Stimulated activated CD8-positive, alpha-beta memory T cell treated with anti-CD3 and anti-CD28 coated beads, Interleukin-4, amount 100 ng/mL, for 1 hour (primary cell): ENCODE data around the gene KIZ.

Experiments
- DNase-seq, 2 donors: peaks; one replicate each; pipeline ENCODE4 v3.0.0-alpha.2; 2020; ENCODE audit warnings: low read depth in 2 of 2, low spot score in 1 of 2

The KIZ gene

DNA sequence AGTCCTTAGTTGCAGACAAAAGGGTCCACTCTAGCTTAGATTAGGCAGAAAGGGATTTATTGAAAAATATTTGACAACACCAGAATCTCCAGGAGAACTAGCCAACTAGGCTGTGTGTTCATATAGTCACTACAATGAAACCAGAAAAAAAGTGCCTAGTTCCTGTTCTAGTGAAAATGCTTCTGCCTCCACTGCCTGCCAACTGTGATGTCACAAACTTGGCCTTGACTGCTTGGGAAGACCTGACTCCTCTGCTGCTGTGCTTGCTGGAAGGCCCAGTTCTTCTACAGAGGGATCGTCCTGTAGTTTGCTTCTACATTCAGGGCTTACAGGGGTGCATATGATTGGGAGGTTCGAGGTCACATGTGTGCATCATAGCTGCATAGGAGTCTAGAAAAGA lies 136.9 kb downstream of the KIZ start:
- no peak for DNase-seq

DNA sequence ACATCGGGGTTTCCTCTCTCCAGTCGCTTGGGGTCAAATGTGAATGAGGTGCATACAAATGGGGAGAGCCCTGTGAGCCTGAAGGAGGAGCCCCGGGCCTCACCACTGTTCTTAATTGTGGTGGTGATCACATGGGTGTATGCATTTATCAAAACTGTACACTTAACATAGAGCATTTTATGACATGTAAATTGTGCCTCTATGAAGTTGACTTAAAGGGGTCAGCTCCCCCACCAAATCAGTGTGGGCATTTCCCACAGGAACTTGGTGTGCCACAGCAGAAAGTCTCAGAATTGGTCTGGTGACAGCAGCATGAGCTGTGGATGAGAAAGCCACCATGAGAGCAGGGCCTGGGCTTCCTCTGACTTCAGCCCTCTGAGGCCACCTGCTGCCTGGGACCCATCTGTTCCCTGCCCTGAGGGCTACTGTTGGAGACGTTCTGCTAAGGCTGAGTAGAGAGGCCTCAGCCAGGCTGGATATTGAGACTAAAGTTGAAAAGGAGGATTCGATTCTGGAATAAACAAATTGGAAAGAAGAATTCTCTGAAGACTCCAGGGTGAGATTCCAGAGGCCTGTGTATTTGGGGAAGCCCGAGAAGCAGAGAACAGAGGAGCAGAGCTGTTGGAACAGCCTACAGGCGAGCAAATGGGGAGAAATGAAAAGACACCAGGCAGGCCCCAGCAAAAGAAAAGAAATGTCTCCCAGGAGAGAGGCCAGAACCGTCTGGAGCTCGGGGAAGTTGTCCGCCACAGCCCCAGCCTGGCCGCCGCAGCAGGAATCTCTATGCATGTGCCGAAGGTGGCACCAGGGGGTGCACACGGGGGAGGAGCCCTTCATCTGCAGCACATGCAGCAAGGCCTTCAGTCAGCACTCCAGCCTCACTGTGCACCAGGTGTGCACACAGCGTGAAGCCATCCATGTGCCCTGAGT lies 139.6 kb downstream of the KIZ start:
- no peak for DNase-seq

- no peak for DNase-seq
These were observed 140.3 kb downstream of the KIZ start for GRCh38 chr20:21266191-21266536.

GRCh38 chr20:21269772-21270171 lies 143.9 kb downstream of the KIZ start:
- no peak for DNase-seq

DNA sequence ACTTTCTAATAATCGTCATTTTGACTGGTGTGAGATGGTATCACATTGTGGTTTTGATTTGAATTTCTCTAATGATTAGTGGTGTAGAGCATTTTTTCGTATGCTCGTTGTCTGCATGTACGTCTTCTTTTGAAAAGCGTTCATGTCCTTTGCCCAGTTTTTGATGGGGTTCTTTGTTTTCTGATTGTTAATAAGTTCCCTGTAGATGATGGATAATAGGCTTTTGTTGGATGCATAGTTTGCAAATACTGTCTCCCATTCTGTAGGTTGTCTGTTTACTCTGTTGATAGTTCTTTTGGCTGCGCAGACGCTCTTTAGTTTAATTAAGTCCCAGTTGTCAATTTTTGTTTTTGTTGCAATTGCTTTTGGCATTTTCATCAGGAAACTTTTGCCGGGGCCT lies 144.9 kb downstream of the KIZ start:
- DNase-seq: no peak

DNA sequence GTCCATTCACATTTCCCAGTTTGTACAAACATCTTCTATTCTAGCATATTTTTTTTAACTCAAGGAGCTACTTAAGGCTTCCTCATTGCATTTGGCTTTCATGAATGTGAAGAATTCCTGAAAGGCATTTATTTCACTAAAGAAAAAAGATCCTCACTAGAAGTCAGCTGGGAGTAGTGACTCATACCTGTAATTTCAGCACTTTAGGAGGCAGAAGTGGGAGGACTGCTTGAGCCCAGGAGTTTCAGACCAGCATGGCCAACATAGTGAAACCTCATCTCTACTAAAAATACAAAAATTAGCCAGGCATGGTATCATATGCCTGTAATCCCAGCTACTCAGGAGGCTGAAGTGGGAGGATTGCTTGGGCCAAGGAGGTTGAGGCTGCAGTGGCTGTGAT lies 146.4 kb downstream of the KIZ start:
- no peak for DNase-seq

GRCh38 chr20:21272679-21273078 lies 146.8 kb downstream of the KIZ start:
- no peak for DNase-seq

GRCh38 chr20:21273755-21274386 lies 148.0 kb downstream of the KIZ start:
- no peak for DNase-seq

GRCh38 chr20:21278829-21279228 lies 152.9 kb downstream of the KIZ start:
- no peak for DNase-seq

DNA sequence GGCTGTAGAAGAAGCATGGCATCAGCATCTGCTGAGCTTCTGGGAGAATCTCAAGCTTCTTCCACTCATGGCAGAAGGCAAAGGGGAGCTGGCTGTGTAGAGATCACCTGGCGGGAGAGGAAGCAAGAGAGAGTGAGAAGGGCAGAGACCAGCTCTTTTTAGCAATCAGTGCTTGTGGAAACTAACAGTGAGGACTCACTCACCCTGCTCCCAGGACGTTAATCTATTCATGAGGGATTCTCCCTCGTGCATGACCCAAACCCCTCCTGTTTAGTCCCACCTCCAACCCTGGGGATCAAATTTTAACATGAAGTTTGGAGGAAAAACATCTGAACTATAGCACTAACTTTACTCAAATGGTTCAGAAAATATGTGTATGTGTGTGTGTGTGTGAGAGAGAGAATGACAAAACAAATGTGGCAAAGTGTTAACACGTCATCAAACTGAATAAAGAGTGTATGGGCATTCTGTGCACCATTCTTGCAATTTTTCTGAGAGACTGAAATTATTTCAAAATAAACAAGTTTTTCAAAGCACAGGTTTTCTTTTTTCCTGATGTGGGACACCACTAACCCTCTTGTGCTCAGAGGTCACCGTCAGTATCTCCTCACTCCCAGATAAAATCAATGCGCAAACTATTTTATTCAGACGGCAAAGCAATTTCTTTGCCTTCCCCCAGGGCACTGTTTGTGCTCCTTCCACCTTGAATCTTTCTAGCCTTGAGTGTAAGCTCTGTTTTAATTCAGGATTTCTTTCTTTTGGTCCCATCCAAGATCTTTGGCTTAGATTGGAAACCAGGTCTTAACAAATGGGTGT lies 154.0 kb downstream of the KIZ start:
- no peak for DNase-seq

DNA sequence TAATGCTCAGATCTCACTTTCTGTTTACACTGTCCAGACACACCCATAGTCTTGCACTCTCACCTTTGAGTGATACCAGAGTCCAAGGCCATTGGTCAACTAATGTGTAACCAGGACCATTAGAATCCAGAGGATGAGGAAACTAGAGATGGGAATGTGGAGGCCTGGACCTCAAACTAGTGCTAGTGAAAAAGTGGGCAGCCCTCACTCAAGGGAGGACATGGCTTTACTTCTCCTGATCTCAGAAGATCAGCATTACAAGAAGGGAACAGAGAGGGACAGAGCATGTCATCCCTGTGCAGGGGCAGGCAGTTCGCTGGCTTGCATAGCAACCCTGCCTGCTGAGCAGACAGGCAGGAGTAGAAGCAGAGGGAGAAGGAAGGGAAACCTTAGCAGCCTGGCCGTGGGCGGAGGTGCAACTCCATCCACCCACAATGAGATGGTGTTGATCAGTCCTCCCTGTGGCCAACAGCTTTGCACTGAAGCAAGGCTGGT lies 154.7 kb downstream of the KIZ start:
- DNase-seq: no peak

DNA sequence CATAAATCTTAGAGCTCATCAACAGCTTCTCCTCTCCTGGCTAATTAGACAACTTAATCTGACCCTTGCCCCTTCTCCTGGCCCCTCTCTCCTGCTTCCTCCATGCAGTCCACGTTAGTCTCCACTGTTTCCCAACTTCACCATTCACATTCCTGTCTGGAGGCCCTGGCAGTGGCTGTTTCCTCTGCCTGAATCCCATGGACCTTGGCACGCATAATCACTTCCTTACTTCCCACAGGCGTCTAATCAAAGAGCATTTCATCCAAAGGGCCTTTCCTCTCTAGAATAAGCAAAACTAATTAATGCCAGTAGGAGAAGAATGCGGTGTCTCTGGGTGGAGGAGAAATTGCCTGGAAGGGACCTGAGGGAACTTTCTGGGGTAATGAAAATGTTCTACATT lies 160.9 kb downstream of the KIZ start:
- DNase-seq: no peak

DNA sequence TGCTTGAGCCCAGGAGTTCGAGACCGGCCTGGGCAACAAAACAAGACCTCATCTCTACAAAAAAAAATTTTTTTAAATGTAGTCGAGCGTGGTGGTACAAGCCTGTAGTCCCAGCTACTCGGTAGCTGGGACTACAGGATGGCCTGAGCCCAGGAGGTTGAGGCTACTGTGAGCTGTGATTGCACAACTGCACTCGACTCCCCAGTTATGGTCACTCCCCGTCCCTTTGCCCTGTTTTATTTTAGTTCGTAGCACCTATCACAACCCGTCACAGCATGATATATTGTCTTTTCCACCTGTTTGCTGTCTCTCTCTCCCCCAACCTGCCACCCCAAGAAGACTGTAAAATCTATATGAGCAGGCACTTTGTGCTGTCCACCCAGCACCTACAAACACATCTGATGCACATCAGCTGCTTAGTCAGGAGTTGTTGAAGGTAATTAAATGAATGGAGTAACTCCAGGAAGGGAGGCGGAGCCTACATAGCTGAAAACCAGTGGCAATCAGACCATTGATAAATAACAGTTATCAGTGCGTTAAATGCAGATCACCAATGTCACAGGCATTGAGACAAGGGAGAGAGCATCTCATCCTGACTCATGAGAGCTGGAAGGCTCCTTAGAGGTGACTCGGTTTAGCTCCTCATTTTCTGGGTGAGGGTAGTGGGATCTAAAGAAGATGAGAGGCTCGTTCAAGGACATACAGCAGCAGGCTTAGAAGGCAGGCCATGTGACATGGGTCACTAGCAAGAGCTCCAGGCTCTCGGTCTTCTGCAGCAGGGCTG lies 162.9 kb downstream of the KIZ start:
- no peak for DNase-seq

DNA sequence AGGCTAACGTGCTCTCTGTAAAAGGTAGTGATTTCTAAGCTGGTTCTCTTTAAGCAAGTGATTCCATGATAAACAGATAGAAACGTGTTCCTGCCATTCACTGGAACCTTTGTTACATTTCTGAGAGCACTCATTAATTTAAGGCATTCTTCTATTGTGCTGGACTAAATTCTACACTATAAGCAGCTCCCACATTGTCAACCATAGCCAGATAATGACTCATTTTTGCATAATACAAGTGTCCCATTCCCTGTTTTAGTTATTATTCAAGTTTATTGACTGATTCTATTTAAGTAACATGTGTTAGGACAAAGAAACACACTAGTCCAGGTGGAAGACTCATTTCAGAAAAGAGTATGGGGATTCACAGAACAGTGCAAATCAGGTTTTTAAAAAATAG lies 163.8 kb downstream of the KIZ start:
- DNase-seq: no peak

DNA sequence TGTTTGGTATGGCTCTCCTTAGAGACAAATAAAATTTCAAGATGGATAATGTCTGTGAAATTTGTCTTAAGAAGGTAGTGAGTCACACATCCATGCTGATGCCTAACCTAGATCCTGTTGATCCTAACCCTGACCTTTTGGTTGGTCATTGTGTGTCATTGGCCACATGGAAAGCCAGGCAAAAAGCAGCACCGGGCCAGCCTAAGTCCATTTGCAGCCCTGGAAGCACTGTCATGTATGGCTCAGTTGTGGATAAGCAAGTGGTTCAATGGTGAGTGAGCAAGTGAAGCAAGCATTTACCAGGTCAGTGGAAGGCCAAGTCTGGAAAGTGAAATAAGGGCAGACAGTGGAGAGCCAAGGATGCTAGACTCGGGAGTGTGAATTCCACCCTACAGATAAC lies 165.1 kb downstream of the KIZ start:
- no peak for DNase-seq

DNA sequence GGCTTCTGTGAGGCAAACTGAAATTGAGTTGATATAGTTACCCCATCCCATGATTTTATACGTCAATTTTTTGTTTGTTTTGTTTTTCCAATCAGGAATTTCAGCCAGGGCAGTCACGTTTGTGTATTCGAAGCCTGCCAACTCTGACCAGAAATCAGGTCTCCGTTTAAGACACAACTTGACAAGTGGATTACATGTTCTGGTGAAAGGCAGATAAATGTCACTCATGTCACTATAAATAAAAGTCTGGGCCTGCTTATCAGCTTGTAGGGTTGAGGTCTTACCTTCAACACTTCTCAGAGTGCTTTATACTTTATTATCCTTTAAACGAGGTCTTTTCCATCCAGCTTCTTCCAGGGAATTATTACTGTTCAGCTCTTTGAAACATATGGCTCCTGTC lies 168.9 kb downstream of the KIZ start:
- DNase-seq: no peak
